Liver (tissue), 9 donors: ENCODE measurements around the gene SUN2. TPM values are rescaled to one million over a fixed set of nuclear protein-coding genes. Genes with fewer than 3 reads are reported as not detected.

Experiments used
- DNase-seq: peaks from one replicate; pipeline ENCODE4 v3.0.0-alpha.2; 2017; ENCODE audit warnings: low spot score
- H3K27ac ChIP-seq, 2 donors: one replicate each; pipeline ENCODE4 v1.7.0; 2013; ENCODE audit warnings: inconsistent platforms in 2 of 2, low read length in 2 of 2, control low read depth in 1 of 2, low read depth in 1 of 2, mild to moderate bottlenecking in 1 of 2
- H3K27me3 ChIP-seq, 4 donors: one replicate each; pipeline versions ENCODE4 v1.6.1 to v1.7.0; 2013; ENCODE audit warnings: low read length in 3 of 4, inconsistent platforms in 1 of 4, mild to moderate bottlenecking in 1 of 4, moderate library complexity in 1 of 4; ENCODE audit not compliant: control insufficient read depth in 4 of 4, insufficient read depth in 4 of 4
- H3K36me3 ChIP-seq, 4 donors: one replicate each; pipeline versions ENCODE4 v1.6.1 to v1.7.0; 2013; ENCODE audit warnings: low read length in 3 of 4, mild to moderate bottlenecking in 3 of 4, low read depth in 1 of 4, moderate library complexity in 1 of 4; ENCODE audit not compliant: control insufficient read depth in 4 of 4, insufficient read depth in 3 of 4
- H3K4me1 ChIP-seq, 4 donors: one replicate each; pipeline versions ENCODE4 v1.6.1 to v1.7.0; 2013; ENCODE audit warnings: low read length in 3 of 4, mild to moderate bottlenecking in 3 of 4, moderate library complexity in 1 of 4; ENCODE audit not compliant: control insufficient read depth in 4 of 4, insufficient read depth in 4 of 4
- H3K4me3 ChIP-seq, 3 donors: one replicate each; pipeline versions ENCODE4 v1.6.1 to v1.7.0; 2013; ENCODE audit warnings: low read length in 3 of 3, control low read depth in 1 of 3, low read depth in 1 of 3, mild to moderate bottlenecking in 1 of 3
- H3K9ac ChIP-seq, 2 donors: one replicate each; pipeline ENCODE4 v1.7.0; 2013; ENCODE audit warnings: low read length in 2 of 2, mild to moderate bottlenecking in 2 of 2, moderate library complexity in 2 of 2, control low read depth in 1 of 2, low read depth in 1 of 2
- H3K9me3 ChIP-seq, 4 donors: one replicate each; pipeline versions ENCODE4 v1.6.1 to v1.7.0; 2013; ENCODE audit warnings: low read length in 3 of 4; ENCODE audit not compliant: control insufficient read depth in 4 of 4
- CTCF ChIP-seq: fragments of 150-350 bp; IDR thresholded peaks from 2 replicates; pipeline ENCODE4 v1.5.1; 2017; ENCODE audit warnings: improper control_type of control experiment, low read depth, low read length; ENCODE audit not compliant: missing input control
- EGR1 ChIP-seq, 2 donors: IDR thresholded peaks; 2 replicates each; pipeline ENCODE4 v1.6.1; 2016 to 2018; ENCODE audit warnings: antibody characterized with exemption in 2 of 2, low read depth in 2 of 2
- FOXA1 ChIP-seq: IDR thresholded peaks from 2 replicates; pipeline ENCODE4 v1.6.1; 2016; ENCODE audit warnings: antibody characterized with exemption
- FOXA2 ChIP-seq: IDR thresholded peaks from 2 replicates; pipeline ENCODE4 v1.6.1; 2016; ENCODE audit warnings: antibody characterized with exemption
- GABPA ChIP-seq, 2 donors: IDR thresholded peaks in 1 of 2; conservative IDR thresholded peaks in 1 of 2; 2 replicates each; pipeline ENCODE4 v1.6.1; 2016; ENCODE audit warnings: antibody characterized with exemption in 2 of 2, mild to moderate bottlenecking in 1 of 2, moderate library complexity in 1 of 2
- HNF4A ChIP-seq, 2 donors: conservative IDR thresholded peaks; 2 replicates each; pipeline ENCODE4 v1.6.1; 2016; ENCODE audit warnings: antibody characterized with exemption in 2 of 2, mild to moderate bottlenecking in 2 of 2
- JUND ChIP-seq, 2 donors: IDR thresholded peaks; 2 replicates each; pipeline ENCODE4 v1.6.1; 2016; ENCODE audit warnings: antibody characterized with exemption in 2 of 2
- MAX ChIP-seq: IDR thresholded peaks from 2 replicates; pipeline ENCODE4 v1.6.1; 2016; ENCODE audit warnings: antibody characterized with exemption
- NR2F2 ChIP-seq: IDR thresholded peaks from 2 replicates; pipeline ENCODE4 v1.6.1; 2016; ENCODE audit warnings: antibody characterized with exemption
- RAD21 ChIP-seq, 2 donors: IDR thresholded peaks; 2 replicates each; pipeline ENCODE4 v1.6.1; 2016; ENCODE audit warnings: antibody characterized with exemption in 2 of 2, mild to moderate bottlenecking in 2 of 2
- SP1 ChIP-seq: IDR thresholded peaks from 2 replicates; pipeline ENCODE4 v1.6.1; 2018; ENCODE audit warnings: antibody characterized with exemption, mild to moderate bottlenecking
- TAF1 ChIP-seq: conservative IDR thresholded peaks from 2 replicates; pipeline ENCODE4 v1.6.1; 2016; ENCODE audit warnings: antibody characterized with exemption, mild to moderate bottlenecking
- YY1 ChIP-seq: IDR thresholded peaks from 2 replicates; pipeline ENCODE4 v1.6.1; 2016; ENCODE audit warnings: antibody characterized with exemption, mild to moderate bottlenecking
- ZBTB33 ChIP-seq: IDR thresholded peaks from 2 replicates; pipeline ENCODE4 v1.6.1; 2016; ENCODE audit warnings: antibody characterized with exemption
- WGBS: extraction: QIAGEN DNeasy Blood & Tissue Kit; methylation state at CpG from one replicate; pipeline ENCODE4 v1.1.7; 2013; 5-methylcytosine and 5-hydroxymethylcytosine counted together
- polyA plus RNA-seq, 2 donors: library from polyadenylated mRNA; stranded (reverse) in 1 of 2; unstranded in 1 of 2; fragments of 200-250 nt in 1 of 2; fragments of >200 nt in 1 of 2; fragmentation: Nextera tagmentation in 1 of 2; extraction: Ambion mirVana in 1 of 2; gene quantifications; one replicate each; pipeline versions ENCODE4 v1.2.1 to v1.2.3, GENCODE V29; 2013 to 2015
- total RNA-seq, 2 donors: library from RNA; depleted of rRNA; stranded (reverse); fragments of >200 nt; gene quantifications; one replicate each; pipeline ENCODE4 v1.2.3, GENCODE V29; 2014
- donor health status: healthy.
- donor health status: healthy.
- donor health status: healthy.
- donor health status: healthy.
- donor health status: healthy.

The SUN2 gene
- total and polyA plus RNA-seq, 4 donors, result 13.1 to 170 (median 81.5) TPM

GRCh38 chr22:38724176-38724575, 31.6 kb downstream of the SUN2 start:
- TF ChIP-seq JUND (IDR thresholded peaks at IDR 0.05), result no peak
- no peak for TF ChIP-seq HNF4A (conservative IDR thresholded peaks at IDR 0.05)
- no peak for TF ChIP-seq GABPA (IDR thresholded peaks at IDR 0.05 in 1 of 2, conservative IDR thresholded peaks at IDR 0.05 in 1 of 2)
- 95% methylated on average over 7 of the region's 7 CpGs for WGBS
- DNase-seq, result no peak

GRCh38 chr22:38721551-38721950, 34.2 kb downstream of the SUN2 start:
- TF ChIP-seq SP1 (no peak), ZBTB33 (no peak), EGR1 (IDR thresholded peaks at IDR 0.05; ENCODE audit: low read depth in 2 of 2) (no peak), FOXA2 (no peak), TAF1 (no peak)
- WGBS, result 94% methylated on average over 7 of the region's 7 CpGs
- no peak overlapping the region for H3K4me3 ChIP-seq
- no peak overlapping the region for H3K27ac ChIP-seq
- no peaks in the 10 kb centered on the region for H3K4me1 ChIP-seq
- H3K9ac ChIP-seq, result no peak overlapping the region
- H3K36me3 ChIP-seq, result peaks cover 10 to 70% (median 55%) of the 10 kb centered on the region in 4 donors
- H3K9me3 ChIP-seq, result no peaks in the 10 kb centered on the region
- DNase-seq, result no peak
- H3K27me3 ChIP-seq, result no peaks in the 10 kb centered on the region

More at GRCh38 chr22:38724176-38724575, 31.6 kb downstream of the SUN2 start:
- peaks cover 26 to 78% (median 64%) of the 10 kb centered on the region in 4 donors for H3K36me3 ChIP-seq
- no peak overlapping the region for H3K9ac ChIP-seq
- no peak overlapping the region for H3K27ac ChIP-seq
- H3K4me1 ChIP-seq, result no peaks in the 10 kb centered on the region
- H3K4me3 ChIP-seq, result no peak overlapping the region
- no peaks in the 10 kb centered on the region for H3K27me3 ChIP-seq
- H3K9me3 ChIP-seq, result no peaks in the 10 kb centered on the region

- no peaks in the 10 kb centered on the region for H3K27me3 ChIP-seq
- H3K36me3 ChIP-seq, result peaks cover 12 to 68% (median 52%) of the 10 kb centered on the region in 4 donors
- H3K4me1 ChIP-seq, result no peaks in the 10 kb centered on the region
- H3K9ac ChIP-seq, result no peak overlapping the region
- no peak for DNase-seq
- TF ChIP-seq JUND (IDR thresholded peaks at IDR 0.05) (no peak), SP1 (no peak), YY1 (no peak), GABPA (IDR thresholded peaks at IDR 0.05 in 1 of 2, conservative IDR thresholded peaks at IDR 0.05 in 1 of 2) (no peak), CTCF (no peak), MAX (no peak), ZBTB33 (no peak), NR2F2 (no peak), FOXA2 (no peak), RAD21 (IDR thresholded peaks at IDR 0.05) (no peak), FOXA1 (no peak), EGR1 (IDR thresholded peaks at IDR 0.05; ENCODE audit: low read depth in 2 of 2) (no peak)
- H3K4me3 ChIP-seq, result no peak overlapping the region
- H3K27ac ChIP-seq, result no peak overlapping the region
- H3K9me3 ChIP-seq, result no peaks in the 10 kb centered on the region
- WGBS, result 98% methylated on average over 3 of the region's 3 CpGs
Observed at GRCh38 chr22:38720350-38720749, 35.4 kb downstream of the SUN2 start.
